Measurements from ENCODE around the gene AVPR2.

The AVPR2 gene

DNA sequence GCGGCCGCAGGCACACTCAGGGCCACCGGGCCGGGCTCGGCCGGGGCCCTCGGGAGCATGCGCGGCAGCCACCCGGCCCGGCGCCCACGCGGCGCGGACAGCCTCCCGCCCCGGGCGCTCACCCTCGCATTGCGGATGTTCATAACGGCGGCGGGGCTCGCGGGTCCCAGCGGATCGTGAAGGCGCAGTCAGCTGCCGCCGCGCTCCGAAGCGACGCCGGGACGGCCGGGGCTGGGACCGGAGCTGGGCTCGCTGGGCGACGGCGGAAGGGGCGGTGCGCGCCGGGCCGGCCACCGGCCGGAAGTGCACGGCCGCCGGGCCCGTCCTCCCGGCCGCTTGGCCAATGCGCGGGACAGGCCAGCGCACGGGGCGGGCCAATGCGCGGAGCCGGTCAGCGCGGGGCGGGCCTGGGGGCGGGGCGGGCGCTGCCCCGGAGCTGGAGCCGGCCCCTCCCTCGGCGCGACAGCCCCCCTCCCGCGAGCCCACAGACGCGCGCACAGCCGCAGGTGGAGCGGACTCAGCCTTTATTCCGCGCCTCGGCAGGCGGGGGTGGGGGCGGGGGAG is 30.4 kb downstream of the AVPR2 start, which contains the start of gene NAA10:
NAA10 (minus strand) TSS at position 276 of the 564 bp plus-strand sequence; CDS start at position 143, 133 bp downstream.
- DNase-seq: peak; percentile 50

DNA sequence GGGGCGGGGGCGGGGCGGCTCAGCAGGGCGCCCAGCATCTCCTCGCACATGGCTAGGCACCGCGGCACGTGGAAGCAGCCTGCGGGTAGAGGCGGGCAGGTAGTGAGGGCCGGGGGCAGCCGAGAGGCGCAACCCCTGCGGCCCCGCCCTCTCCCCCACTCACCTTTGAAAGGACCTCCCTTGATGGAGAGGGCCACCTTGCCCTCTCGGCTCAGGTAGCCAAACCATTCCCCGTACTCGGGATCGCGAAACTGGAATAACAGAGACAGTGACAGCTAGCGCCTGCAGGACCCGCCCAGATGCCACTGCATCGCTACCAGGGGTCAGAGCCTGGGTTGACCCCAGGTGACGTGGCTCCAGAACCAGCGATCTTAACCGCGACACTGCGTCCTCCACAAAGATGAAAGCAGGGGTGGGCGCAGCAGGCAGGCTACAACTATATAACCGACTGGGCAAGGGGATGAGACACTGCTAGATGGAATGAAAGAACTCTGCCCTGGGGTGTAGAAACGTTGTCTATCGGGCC is 30.9 kb downstream of the AVPR2 start:
- no peak for DNase-seq

DNA sequence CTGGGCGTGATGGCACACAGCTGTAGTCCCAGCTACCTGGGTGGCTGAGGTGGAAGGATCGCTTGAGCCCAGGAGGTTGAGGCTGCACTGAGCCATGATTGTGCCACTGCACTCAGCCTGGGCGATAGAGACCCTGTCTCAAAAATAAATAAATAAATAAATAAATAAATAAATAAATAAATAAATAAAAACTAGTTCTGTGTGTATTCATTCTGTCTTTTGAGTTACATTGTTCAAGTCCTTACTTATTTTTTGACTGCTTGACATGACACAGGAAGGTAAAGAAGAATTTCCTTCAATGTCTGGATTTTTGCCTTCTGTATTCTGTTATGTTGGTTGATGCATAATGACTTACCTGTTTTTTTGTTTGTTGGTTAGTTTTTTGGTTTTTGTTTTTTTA is 32.6 kb downstream of the AVPR2 start:
- no peak for DNase-seq

DNA sequence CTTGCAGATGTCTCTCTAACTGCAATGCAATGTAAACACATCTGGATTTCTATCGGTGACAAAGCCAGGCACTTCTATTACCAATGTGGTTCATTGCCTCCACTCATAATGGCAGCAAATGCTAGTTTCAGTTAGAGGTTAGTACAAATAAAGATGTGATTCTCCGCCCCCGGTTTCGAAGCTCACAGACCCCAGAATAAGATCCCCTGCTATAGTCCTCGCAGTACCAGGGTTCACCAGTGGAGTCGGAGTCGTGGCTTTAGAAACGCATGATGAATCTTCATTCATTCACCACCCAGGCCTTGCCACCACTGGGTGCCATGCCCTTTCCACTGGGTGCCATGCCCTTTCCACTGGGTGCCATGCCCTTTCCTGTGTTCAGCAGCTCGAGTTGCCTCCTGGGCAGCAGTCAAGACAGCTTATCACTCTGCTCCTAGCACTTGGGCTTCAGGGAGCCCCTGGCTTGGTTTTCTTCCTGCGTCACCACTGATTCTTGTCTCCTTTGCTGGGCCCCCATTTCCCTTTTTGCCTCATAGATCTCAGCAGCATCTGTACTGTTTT is 33.8 kb downstream of the AVPR2 start:
- DNase-seq: no peak

DNA sequence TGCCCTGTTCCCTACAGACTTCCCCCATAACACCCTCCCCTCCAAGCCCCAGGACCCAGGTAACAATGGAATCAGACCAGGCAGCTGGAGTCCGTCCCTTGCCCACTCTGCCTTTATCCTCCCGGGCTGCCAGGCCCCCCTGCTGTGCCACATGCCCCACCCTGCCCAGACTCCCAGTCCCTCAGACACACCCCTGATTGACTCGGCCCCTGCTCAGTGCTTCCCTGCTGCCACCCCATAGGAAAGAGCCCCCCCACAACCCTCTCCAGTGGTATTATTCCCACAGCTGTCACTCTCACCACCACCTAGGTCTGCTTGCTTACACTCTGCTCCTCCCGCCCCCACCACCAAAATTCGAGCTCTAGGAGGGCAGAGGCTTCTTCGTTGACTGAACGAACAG is 35.1 kb downstream of the AVPR2 start:
- no peak for DNase-seq

DNA sequence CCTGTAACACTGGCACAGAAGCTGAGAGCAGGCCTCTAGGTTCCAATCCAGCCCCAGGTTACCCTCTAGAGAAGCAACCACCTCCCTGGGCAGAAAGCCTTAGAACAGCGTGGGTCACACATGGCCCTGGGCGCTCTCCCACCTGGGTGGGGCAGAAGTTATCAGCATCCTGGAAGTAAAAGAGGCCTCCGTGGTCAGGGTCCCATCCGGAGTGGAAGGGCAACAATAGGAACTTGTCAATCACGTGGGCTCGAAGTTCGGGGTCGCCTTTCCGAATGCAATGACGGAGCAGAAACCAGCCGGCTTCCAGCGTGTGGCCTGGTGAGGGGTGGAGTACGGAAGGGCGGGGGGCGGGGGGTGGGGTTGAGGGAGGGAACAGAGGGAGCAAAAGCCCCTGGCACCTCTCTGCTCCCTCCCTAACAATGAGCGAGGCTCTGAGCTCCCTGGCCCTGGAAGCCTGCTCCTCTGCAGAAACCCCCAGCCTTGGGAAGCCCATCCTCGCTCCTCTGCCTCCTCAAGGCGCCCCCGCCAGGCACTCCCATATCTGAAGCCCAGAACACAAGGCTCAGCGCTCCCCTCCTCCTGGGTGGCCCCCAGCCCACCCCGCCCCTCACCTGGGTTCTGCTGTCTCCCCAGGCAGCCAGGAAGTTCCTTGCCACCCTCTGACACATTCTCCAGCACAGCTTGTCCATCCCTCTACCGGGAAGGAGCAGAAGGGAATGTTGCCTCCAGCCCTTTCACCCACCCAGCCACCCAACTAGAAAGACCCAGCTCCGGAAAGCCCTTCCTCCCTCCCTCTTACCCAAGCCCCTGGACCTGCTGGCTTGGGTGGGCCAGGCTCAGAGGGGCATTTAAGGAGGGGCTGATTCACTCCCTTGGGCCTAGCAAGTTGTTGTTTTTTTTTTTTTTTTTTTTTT is 37.1 kb downstream of the AVPR2 start:
- no peak for DNase-seq

DNA sequence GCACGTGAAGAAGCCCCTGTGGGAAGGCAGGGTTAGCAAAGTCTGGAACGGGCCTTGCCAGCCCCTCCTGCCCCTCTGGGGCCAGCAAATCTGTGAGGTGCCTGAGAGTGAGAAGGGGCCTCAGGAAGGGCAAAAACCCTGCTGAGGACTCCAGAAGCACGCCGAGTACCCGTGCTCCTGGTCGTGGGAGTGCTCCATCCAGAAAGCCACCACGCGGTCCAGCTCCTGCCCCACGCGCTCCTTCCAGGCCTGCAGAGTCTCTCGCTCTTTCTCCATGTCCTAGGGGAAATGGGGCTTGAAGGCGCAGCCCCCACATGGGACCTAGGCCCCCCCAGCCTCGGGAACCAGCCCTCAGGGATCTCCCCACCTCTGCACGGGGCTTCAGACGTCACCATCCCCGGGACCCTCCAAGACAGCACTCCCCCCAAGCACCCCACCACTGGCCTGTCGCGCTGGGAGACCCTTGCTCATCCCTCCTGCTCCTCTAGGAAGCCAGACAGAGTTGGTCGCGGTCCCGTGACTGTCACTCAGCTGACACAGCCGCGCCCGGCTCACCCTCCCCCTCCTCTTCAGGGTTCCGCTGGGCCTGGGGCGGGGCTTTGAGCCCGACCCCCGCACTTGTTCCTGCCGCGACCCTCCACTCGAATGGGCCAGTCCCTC is 39.8 kb downstream of the AVPR2 start, which contains the start of gene RENBP:
RENBP (minus strand) TSS at position 504 of the 660 bp plus-strand sequence; CDS start at position 471, 33 bp downstream.
- no peak for DNase-seq

DNA sequence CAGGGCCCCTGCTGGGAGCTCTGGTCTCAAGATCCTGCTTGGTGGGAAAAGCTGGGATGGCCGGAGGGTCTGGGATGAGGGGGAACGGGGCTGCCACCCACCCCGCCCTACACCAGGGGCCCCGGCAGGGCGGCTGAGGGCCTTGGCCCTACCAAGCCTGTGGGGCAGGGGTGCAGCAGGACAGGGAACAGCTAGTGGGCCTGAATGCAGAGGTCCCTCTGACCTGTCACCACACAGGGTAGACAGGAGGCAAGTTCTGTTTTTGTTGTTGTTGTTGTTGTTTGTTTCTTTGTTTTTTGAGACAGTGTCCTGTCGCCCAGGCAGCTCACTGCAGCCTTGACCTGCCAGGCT is 40.3 kb downstream of the AVPR2 start:
- DNase-seq: no peak

DNA sequence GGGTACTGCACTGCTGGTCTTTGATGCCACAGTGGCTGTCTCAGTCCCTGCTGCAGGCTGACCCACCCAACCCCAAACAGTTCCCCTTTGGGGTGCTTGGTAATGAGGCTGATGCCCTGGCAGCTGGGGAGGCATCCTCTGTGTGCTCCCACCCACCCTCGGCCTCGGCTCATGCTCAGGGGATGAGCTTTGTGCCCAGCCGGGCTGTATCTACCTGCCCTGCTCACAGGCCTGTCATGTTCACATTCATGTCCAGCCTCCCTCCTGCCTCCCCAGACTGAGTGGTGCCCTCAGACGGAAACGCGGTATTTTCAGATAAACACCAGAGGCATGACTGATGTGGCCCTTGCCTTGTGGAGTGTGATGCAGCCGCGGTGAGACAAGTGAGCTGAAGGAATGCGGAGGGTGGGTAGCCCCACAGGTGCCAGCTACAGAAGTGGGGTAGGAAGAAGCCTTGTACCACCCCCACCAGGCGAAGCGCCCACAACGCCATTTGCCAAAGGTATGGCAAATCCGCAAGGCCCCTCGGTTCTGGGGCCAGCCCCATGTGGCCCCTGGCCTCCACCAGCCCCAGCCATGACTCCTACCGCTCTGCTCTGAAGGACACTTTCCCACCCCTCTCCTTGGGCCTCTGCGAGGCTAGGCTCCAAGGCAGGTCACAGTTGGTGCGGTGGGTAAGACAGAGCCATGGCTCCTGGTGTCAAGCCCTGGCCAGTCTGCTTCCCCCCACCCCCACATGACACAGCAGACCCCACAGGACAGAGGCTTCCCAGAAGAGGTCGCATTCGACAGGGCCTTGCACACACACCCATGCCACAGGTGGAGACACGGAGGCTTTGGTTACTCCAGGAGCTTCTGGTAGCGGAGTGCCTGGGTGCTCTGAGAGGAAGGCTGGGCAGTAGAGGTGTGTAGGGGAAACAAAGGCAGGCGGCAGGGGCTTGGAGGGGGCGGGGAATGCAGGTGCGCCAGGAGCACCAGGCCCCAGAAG is 41.8 kb downstream of the AVPR2 start:
- no peak for DNase-seq

DNA sequence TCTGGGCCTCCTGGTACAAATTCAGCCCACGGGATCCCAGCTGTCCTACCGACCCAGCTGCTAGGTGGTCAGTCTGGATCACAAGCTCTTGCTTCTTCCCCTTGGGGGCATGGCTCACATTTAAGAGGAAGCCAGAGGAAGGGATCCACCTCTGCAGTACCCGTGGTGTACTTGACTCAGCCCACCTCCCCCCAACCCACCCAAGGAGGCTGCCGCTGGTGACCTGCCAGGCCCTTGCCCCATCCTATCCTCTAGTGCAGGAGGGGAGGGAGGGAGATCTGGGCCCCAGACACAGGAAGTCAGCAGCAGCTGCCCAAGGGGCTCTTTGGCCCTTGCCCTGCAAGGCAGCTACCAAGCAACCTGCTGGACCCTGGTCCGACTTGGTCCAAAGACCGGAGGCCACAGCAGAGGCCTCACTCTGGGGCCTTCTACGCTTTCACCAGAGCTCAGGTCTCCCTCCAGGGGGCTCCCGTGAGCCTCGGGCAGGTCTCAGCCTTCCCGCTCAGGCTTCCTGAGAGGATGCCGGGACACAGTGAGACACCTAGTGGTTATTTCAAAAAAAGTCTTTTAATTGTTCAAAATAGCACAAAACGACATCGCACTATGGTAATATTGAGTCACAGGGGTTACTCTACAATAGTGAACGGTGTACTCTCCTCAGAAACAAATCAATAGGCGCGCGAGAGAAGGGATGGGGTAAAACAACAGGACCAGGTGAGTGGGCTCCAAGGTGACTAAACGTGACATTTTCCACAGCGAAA is 42.7 kb downstream of the AVPR2 start:
- peak; percentile 21 for DNase-seq

DNA sequence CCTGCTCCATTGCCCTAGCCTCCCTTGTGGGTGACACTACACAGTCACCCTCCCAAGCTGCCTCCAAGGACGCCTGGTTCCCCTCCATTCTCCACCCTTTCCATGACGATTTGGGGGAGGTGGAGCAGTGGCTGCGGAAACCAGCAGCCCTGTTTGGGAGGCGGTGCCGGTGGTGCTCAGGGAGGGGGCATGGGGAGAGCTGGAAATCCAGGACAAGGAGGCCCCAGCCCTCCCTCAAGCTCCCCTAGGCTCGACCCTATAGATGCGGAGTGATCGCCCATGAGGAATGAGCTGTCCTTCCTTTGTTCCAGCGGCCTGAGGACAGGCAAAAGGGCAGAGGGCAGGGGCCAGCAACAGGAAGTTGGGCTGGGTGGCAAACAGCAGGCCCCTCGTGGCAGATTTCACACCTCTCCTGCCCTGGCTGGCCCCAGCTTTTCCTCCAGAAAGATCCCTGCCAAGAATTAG is 43.6 kb downstream of the AVPR2 start:
- no peak for DNase-seq

DNA sequence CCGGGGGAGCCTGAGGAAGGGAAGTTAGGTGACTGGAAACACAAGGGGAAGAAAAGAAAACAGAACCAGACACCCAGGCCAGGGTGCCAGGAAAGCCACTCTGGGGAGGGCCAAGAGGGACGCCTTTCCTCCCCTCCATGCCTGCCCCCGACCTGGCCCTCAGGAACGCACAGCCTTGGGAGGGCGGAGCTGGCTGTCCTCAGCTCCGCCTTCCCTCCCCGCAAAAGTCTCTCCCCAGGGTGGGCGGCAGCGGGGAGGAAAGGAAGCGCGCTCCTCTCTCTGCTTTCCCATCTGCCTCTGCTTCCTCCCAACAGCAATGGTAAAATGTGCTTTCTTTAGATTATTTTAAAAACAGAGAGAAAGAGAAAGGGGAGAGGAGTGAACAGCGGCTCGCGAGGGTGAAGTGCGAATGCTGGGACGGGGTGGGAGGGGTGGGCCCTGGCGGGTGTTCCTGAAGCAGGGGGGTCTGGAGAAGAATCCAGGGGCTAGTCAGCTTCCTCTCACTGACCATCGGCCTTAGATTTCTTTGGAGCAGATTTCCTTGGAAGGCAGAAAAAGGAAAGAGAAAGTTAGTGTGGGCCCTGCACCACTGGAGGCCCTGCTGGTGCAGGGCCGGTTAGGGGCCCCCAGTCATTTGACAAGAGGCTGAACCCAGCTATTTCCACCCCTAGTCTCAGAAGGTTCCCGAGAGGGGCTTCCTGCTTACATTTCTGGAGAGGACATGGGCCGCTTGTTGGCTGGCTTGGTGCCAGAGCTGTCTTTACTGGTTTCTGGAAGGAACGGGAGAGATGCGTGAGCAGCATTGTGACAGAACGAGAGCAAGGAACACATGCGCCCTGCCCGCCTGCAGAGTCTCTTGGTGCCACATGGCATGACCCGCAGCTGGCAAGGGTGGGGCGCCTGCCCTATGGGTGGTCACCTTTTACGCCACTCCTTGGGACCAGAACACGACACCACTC is 44.7 kb downstream of the AVPR2 start:
- no peak for DNase-seq

DNA sequence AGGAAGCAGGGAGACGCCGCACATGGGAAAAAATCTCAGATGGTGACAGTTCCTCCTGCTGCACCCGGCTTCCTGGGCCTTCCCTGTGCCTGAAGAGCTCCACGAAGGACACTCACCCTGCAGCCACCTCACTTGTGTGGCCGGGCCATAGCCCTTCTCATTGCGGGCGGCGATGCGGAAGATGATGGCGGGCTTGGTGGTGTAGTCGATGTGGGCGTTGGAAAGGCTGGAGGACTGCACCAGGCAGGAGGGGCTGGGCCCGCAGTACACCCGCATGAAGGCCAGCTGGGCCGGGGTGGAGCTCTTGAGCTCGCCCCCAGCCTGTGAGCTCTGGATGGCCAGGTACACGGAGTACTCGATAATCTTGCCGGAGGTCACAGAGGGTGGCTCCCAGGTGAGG is 45.7 kb downstream of the AVPR2 start:
- no peak for DNase-seq

DNA sequence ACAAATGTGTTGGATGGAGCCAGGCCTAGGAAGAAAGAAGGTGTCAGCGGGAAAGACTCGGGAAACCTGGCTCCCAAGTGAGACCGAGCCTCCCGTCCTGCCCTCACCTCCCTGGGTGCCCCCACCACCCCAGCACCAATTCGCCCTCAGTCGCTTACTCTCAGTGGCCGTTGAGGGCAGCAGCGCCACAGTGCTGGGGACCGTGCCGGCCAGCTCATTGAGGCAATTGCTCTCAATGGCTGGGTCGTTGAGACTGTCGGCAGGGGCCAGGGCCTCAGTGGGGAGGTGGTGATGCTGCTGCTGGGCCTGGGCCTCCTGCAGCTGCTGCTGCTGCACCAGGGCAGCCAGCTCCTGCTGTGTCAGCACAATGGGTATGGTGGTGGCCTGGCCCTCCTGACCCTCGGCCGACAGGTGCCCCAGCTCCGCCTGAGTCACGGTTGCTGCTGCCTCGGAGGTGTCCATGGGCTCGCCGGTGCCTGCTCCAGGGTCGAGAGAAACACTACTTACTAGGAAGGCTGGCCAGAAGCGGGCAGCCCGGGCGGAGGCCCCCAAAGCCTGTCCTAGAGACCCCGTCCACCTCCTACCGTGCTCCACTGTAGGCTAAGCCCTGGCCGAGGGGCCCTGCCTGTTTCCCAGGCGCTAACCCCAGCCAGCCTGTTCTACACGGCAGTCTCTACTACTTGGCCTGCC is 47.4 kb downstream of the AVPR2 start:
- no peak for DNase-seq

DNA sequence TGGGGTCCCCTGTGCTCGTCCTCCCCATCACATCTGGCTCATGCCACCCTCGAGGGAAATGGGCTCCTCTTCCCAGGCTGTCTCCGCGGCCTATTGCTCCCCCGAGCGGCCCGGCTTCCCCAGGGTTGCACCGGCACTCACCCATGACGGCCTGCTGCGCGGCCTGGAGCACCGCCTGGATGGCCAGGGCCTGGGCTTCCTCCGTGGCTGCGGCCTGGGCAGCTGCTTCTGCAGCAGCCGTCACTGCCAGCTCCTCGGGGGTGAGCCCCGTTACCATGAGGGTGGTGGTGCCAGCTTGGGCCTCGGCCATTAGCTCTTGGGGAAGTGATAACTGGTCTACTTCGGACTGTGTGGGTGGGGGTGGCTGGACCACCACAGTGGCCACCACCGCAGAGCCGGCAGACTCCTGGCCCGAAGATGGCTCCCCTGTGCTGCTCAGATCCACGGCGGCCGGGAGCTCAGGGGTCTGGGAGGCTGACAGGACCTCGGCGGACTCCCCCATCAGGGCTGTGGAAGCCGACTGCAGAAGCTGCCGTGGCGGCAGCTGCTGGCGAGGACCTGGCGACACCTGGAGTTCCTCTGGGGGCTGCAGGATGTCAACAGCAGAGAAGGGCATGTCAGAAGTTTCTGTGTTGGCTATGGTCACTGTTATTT is 48.0 kb downstream of the AVPR2 start:
- no peak for DNase-seq

DNA sequence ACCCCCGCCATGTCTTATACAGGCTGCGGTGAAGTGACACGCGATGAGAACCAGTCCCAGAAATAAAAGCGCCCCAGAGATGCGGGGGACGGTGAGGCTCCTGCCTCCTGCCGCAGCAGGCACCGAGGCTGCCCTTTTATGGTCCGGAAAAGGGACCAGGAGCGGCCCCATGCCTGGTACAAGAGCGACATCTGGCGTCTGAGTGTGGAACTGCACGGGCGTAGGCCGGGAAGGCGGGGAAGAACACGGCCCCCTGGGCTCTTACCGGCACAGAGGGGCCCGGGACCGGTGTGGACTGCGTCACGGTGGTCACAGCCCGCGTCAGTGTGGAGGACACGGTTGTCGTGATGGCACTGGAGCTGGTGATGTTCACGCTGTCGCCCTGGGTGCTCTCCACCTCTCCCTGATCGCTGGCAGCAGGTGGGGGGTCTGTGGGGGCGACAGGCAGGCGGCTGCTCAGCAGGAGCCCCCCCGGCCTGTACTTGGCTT is 48.9 kb downstream of the AVPR2 start:
- DNase-seq: no peak

DNA sequence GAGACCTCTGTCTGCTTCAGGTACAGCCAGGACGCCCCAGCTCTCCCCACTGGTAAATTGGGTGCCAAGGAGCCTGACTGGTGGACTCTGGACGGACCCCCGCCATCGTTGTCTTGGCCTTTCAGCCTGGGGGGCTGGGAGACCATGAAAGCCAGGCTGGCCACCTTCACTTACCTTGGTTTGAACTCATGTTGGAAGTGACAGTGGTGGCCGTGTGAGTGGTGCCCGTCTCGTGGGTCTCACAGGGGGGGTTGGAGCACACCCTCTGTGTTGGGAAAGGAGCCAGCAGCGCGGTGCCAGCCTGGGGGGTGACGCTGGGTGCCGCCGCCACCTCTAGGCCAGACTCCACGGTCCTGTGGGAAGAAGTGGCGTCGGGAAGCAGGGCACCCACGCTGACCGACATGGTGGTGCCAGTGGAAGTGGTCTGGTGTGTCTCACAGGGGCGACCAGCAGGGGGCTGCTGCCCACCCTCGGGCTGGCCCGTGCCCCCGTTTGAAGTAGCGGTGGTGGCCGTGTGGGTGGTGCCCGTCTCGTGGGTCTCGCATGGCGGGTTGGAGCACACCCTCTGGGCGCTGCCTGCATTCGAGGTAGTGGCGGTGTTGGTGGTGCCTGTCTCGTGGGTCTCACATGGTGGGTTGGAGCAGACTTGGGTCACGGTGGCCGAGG is 49.6 kb downstream of the AVPR2 start:
- no peak for DNase-seq

Measured in NK-92 treated with Interleukin-12 subunit alpha and Interleukin-12 subunit beta, amount 100 ng/mL, for 24 hours (cell line).